Measurements from ENCODE around the gene NIP7. TPM values are rescaled to one million over a fixed set of nuclear protein-coding genes. Genes with fewer than 3 reads are reported as not detected.

The NIP7 gene
- total and polyA plus RNA-seq, 3 donors from 2014 or later: 16.2 to 22.4 (median 17.2) TPM

Other genes with a start within 250 kb of the NIP7 start
- gene HAS3, start 234.1 kb upstream of the NIP7 start, total RNA-seq: 1 to 10 TPM; 4.7 to 7.7 TPM
- gene HAS3, start 234.1 kb upstream of the NIP7 start, polyA plus RNA-seq (ENCODE audit: insufficient read depth, low read depth, low replicate concordance): 4.8 TPM
- 100 to 1,000 TPM; 131 to 147 TPM for gene CHTF8, start 207.2 kb upstream of the NIP7 start, total RNA-seq
- 122 TPM for gene CHTF8, start 207.2 kb upstream of the NIP7 start, polyA plus RNA-seq (ENCODE audit: insufficient read depth, low read depth, low replicate concordance)
- gene UTP4, start 207.1 kb upstream of the NIP7 start, total RNA-seq: 10 to 100 TPM; 72.8 to 78.3 TPM
- gene UTP4, start 207.1 kb upstream of the NIP7 start, polyA plus RNA-seq (ENCODE audit: insufficient read depth, low read depth, low replicate concordance): 80.5 TPM
- 10 to 100 TPM; 35.1 to 39.3 TPM for gene SNTB2, start 152.6 kb upstream of the NIP7 start, total RNA-seq
- 29.2 TPM for gene SNTB2, start 152.6 kb upstream of the NIP7 start, polyA plus RNA-seq (ENCODE audit: insufficient read depth, low read depth, low replicate concordance)
- gene VPS4A, start 28.4 kb upstream of the NIP7 start, total RNA-seq: 10 to 100 TPM; 39.8 to 43.1 TPM
- gene VPS4A, start 28.4 kb upstream of the NIP7 start, polyA plus RNA-seq (ENCODE audit: insufficient read depth, low read depth, low replicate concordance): 31.9 TPM
- 10 to 100 TPM; 25.7 to 27.9 TPM for gene PDF, start 9.2 kb upstream of the NIP7 start, total RNA-seq
- 3.9 TPM for gene PDF, start 9.2 kb upstream of the NIP7 start, polyA plus RNA-seq (ENCODE audit: insufficient read depth, low read depth, low replicate concordance)
- gene COG8, start 208 bp upstream of the NIP7 start, total RNA-seq: 10 to 100 TPM; 90.8 to 96.6 TPM
- gene COG8, start 208 bp upstream of the NIP7 start, polyA plus RNA-seq (ENCODE audit: insufficient read depth, low read depth, low replicate concordance): 74.1 TPM
- 1 to 10 TPM in 1 of 2 donors, not detected in 1; 1.4 TPM for gene TMED6, start 12.0 kb downstream of the NIP7 start, total RNA-seq
- gene TMED6, start 12.0 kb downstream of the NIP7 start, polyA plus RNA-seq (ENCODE audit: insufficient read depth, low read depth, low replicate concordance): 1.6 TPM
- gene TERF2, start 46.2 kb downstream of the NIP7 start, total RNA-seq: 10 to 100 TPM; 35.2 to 36.0 TPM
- gene TERF2, start 46.2 kb downstream of the NIP7 start, polyA plus RNA-seq (ENCODE audit: insufficient read depth, low read depth, low replicate concordance): 34.6 TPM
- gene CYB5B, start 84.8 kb downstream of the NIP7 start, total RNA-seq: 10 to 100 TPM; 65.8 to 85.0 TPM
- 91.9 TPM for gene CYB5B, start 84.8 kb downstream of the NIP7 start, polyA plus RNA-seq (ENCODE audit: insufficient read depth, low read depth, low replicate concordance)
- gene NFAT5, start 226.2 kb downstream of the NIP7 start, total RNA-seq: 100 to 1,000 TPM in 1 of 2 donors, 10 to 100 TPM in 1; 72.4 to 101 TPM
- gene NFAT5, start 226.2 kb downstream of the NIP7 start, polyA plus RNA-seq (ENCODE audit: insufficient read depth, low read depth, low replicate concordance): 20.5 TPM

All from testis (tissue), 3 donors.